ENCODE results near the gene MRPL50.

- no peak for TF ChIP-seq POLR2AphosphoS5 (IDR thresholded peaks at IDR 0.05; ENCODE audit: borderline replicate concordance, low read depth, low read length)
- TF ChIP-seq FOXP2 (optimal IDR thresholded peaks at IDR 0.05; ENCODE audit: control extremely low read depth, extremely low read length, insufficient read depth), result no peak
- TF ChIP-seq EZH2 (IDR thresholded peaks at IDR 0.05), result no peak
Observed at GRCh38 chr9:101428909-101429308, 30.5 kb upstream of the MRPL50 start.

Data from SK-N-MC (cell line).